ENCODE results near the gene GPR161. TPM values are rescaled to one million over a fixed set of nuclear protein-coding genes. Genes with fewer than 3 reads are reported as not detected.

Gene GPR161
- total and polyA plus RNA-seq, 9 of the 15 experiments (the other 6 are each of a cell fraction or from before 2014, with no cell fraction given), result 0.15 to 2.4 (median 0.76) TPM

GRCh38 chr1:168145184-168146159 is 8.7 kb upstream of the GPR161 start:
- H3K4me3 ChIP-seq, result no peak overlapping the region
- POLR2A ChIA-PET, result no interaction called here
- 20% methylated on average over 12 of the region's 15 CpGs for WGBS (ENCODE audit: insufficient coverage, low coverage, missing lambda C conversion rate)
- TF ChIP-seq GATAD2B (IDR thresholded peaks at IDR 0.05; ENCODE audit: borderline replicate concordance) (peak; percentile 41; the same call in 1 of the 2 replicates), EHMT2 (IDR thresholded peaks at IDR 0.05) (0 out of 2 replicates have a peak, but pooled peaks have one; percentile 18), KLF1 (tag; IDR thresholded peaks at IDR 0.05) (no peak), EP400 (IDR thresholded peaks at IDR 0.05) (no peak), RB1 (IDR thresholded peaks at IDR 0.05; ENCODE audit: low read depth) (peak; percentile 37; the same call in 1 of the 2 replicates), SMC3 (conservative IDR thresholded peaks at IDR 0.05; ENCODE audit: insufficient read depth, low read depth, low read length) (peak; percentile 53), SRSF3 (IDR thresholded peaks at IDR 0.05; ENCODE audit: insufficient read depth, low read length) (no peak), PCBP1 (IDR thresholded peaks at IDR 0.05; ENCODE audit: low read depth, low read length, poor library complexity, severe bottlenecking) (peak; percentile 85), THRAP3 (IDR thresholded peaks at IDR 0.05; ENCODE audit: borderline replicate concordance) (no peak)
- TF ChIP-seq, protein P1, sequence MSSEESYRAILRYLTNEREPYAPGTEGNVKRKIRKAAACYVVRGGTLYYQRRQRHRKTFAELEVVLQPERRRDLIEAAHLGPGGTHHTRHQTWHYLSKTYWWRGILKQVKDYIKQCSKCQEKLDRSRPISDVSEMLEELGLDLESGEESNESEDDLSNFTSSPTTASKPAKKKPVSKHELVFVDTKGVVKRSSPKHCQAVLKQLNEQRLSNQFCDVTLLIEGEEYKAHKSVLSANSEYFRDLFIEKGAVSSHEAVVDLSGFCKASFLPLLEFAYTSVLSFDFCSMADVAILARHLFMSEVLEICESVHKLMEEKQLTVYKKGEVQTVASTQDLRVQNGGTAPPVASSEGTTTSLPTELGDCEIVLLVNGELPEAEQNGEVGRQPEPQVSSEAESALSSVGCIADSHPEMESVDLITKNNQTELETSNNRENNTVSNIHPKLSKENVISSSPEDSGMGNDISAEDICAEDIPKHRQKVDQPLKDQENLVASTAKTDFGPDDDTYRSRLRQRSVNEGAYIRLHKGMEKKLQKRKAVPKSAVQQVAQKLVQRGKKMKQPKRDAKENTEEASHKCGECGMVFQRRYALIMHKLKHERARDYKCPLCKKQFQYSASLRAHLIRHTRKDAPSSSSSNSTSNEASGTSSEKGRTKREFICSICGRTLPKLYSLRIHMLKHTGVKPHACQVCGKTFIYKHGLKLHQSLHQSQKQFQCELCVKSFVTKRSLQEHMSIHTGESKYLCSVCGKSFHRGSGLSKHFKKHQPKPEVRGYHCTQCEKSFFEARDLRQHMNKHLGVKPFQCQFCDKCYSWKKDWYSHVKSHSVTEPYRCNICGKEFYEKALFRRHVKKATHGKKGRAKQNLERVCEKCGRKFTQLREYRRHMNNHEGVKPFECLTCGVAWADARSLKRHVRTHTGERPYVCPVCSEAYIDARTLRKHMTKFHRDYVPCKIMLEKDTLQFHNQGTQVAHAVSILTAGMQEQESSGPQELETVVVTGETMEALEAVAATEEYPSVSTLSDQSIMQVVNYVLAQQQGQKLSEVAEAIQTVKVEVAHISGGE (CRISPR knock-in tag; IDR thresholded peaks at IDR 0.05), result no peak
- TF ChIP-seq, protein P2, sequence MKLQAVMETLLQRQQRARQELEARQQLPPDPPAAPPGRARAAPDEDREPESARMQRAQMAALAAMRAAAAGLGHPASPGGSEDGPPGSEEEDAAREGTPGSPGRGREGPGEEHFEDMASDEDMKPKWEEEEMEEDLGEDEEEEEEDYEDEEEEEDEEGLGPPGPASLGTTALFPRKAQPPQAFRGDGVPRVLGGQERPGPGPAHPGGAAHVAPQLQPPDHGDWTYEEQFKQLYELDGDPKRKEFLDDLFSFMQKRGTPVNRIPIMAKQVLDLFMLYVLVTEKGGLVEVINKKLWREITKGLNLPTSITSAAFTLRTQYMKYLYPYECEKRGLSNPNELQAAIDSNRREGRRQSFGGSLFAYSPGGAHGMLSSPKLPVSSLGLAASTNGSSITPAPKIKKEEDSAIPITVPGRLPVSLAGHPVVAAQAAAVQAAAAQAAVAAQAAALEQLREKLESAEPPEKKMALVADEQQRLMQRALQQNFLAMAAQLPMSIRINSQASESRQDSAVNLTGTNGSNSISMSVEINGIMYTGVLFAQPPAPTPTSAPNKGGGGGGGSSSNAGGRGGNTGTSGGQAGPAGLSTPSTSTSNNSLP (IDR thresholded peaks at IDR 0.05; ENCODE audit: borderline replicate concordance, low read depth, low read length), result no peak
- TF ChIP-seq, protein P3, sequence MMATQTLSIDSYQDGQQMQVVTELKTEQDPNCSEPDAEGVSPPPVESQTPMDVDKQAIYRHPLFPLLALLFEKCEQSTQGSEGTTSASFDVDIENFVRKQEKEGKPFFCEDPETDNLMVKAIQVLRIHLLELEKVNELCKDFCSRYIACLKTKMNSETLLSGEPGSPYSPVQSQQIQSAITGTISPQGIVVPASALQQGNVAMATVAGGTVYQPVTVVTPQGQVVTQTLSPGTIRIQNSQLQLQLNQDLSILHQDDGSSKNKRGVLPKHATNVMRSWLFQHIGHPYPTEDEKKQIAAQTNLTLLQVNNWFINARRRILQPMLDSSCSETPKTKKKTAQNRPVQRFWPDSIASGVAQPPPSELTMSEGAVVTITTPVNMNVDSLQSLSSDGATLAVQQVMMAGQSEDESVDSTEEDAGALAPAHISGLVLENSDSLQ (IDR thresholded peaks at IDR 0.05), result peak; percentile 56

More at GRCh38 chr1:168145184-168146159, 8.7 kb upstream of the GPR161 start:
- Histone ChIP-seq H3K79me2 (ENCODE audit: control insufficient read depth, insufficient read depth, low read length) (no peaks in the 10 kb centered on the region), H3K9me3 (replicated peaks; ENCODE audit: control insufficient read depth, insufficient read depth, low read depth, low read length) (no peaks in the 10 kb centered on the region), H3K4me1 (replicated peaks in 1 of 2; ENCODE audit: control insufficient read depth in 2 of 2, insufficient read depth in 2 of 2, low read length in 2 of 2) (peaks cover 0 to 10% of the 10 kb centered on the region in 2 experiments; a peak in 3 of 5 replicates), H3K27me3 (ENCODE audit: control insufficient read depth in 2 of 2, insufficient read depth in 2 of 2, low read length in 2 of 2) (no peaks in the 10 kb centered on the region), H3K4me2 (ENCODE audit: insufficient read depth, low read length) (no peak overlapping the region), H2AFZ (ENCODE audit: low read depth, low read length) (peak overlapping the region; percentile 70), H4K20me1 (replicated peaks; ENCODE audit: control insufficient read depth, insufficient read depth, low read length) (no peaks in the 10 kb centered on the region), H3K36me3 (ENCODE audit: control insufficient read depth, insufficient read depth, low read length) (no peaks in the 10 kb centered on the region), H3K9me1 (ENCODE audit: control insufficient read depth, insufficient read depth, low read length) (no peaks in the 10 kb centered on the region), H3K27ac (ENCODE audit: extremely low read depth, low read depth, low read length) (no peak overlapping the region), H3K9ac (ENCODE audit: insufficient read depth in 1 of 2, low read depth in 2 of 2, low read length in 2 of 2) (0 out of 4 replicates have a peak overlapping the region, but pooled peaks of 1 of the 2 experiments have one; percentile 6)
- FAIRE-seq (peak; percentile 86), ATAC-seq (peak; percentile 99), DNase-seq (ENCODE audit: extremely low read depth in 1 of 4, low spot score in 3 of 4) (peak; percentile 94 to 95 (median 94))
- intact Hi-C loops (cut with micrococcal nuclease), result loop anchor here (5.0 kb wide), 1 partner anchor 53 kb away; no protein-coding TSS in a partner anchor
- no TSS peak for BruUV-seq (replicated peaks)
- in situ Hi-C loops (cut with MboI), result no loop called here
- CTCF ChIA-PET (ENCODE audit: low intra/inter-chr PET ratio), result interaction anchor here (0.6 to 1.3 kb wide), 4 partner anchors 53 to 219 kb away, joined by 3 to 4 read pairs (median 4); no protein-coding TSS in a partner anchor

Data from K562 (cell line).